Uterus (tissue), 4 donors: ENCODE results near the gene METAP1D. TPM values are rescaled to one million over a fixed set of nuclear protein-coding genes. Genes with fewer than 3 reads are reported as not detected.

Source experiments
- DNase-seq, 2 donors: peaks; one replicate each; pipeline ENCODE4 v3.0.0-alpha.2; 2019 to 2020
- H3K27ac ChIP-seq, 2 donors: fragments of 200-600 bp; sonication (generic); 1 replicate in 1 of 2; 2 replicates in 1 of 2; pipeline ENCODE4 v1.5.1; 2016 to 2018
- H3K27me3 ChIP-seq, 2 donors: fragments of 200-600 bp; sonication (generic); one replicate each; pipeline ENCODE4 v1.5.1; 2018 to 2019; ENCODE audit warnings: control low read depth in 1 of 2
- H3K36me3 ChIP-seq, 2 donors: fragments of 200-600 bp; sonication (generic); one replicate each; pipeline ENCODE4 v1.5.1; 2019; ENCODE audit warnings: control low read depth in 1 of 2
- H3K4me1 ChIP-seq, 2 donors: fragments of 200-600 bp; sonication (generic); one replicate each; pipeline ENCODE4 v1.5.1; 2018 to 2019; ENCODE audit warnings: control low read depth in 1 of 2
- H3K4me3 ChIP-seq, 2 donors: fragments of 200-600 bp; sonication (generic); 1 replicate in 1 of 2; 2 replicates in 1 of 2; pipeline ENCODE4 v1.5.1; 2018 to 2019; ENCODE audit warnings: mild to moderate bottlenecking in 1 of 2
- H3K9me3 ChIP-seq, 2 donors: fragments of 200-600 bp; sonication (generic); one replicate each; pipeline ENCODE4 v1.5.1; 2019; ENCODE audit warnings: control low read depth in 1 of 2
- POLR2A ChIP-seq, 2 donors: fragments of 450-650 bp; IDR thresholded peaks; one replicate each; pipeline ENCODE4 v1.6.1; 2016; ENCODE audit warnings: antibody characterized with exemption in 2 of 2, mild to moderate bottlenecking in 1 of 2, moderate library complexity in 1 of 2
- intact Hi-C: fragments of 100-400 bp; cut with DNase I; formaldehyde crosslinking; loops from one replicate; pipeline ENCODE4 v1.15.1; 2023; ENCODE audit warnings: low total_unique reads
- total RNA-seq, 4 donors: library from RNA; depleted of rRNA in 3 of 4; stranded (reverse); fragments of >200 nt in 3 of 4; gene quantifications; one replicate each; pipeline versions ENCODE4 v1.1.0 to v1.2.4, GENCODE V29; 2014 to 2023
- TF ChIP-seq, protein P1 (sequence below), 4 experiments: fragments of 200-600 bp in 2 of 4; fragments of 450-650 bp in 2 of 4; sonication (generic) in 2 of 4; IDR thresholded peaks; one replicate each; pipeline ENCODE4 v1.5.1; 2016 to 2019; ENCODE audit warnings: antibody characterized with exemption in 4 of 4, mild to moderate bottlenecking in 2 of 4, moderate library complexity in 1 of 4
- donor health status: DM: yes; HTN: yes; CAD: no.

Gene METAP1D
- total RNA-seq, 4 donors from 2014 or later = 7.9 to 38.2 (median 15.8) TPM

DNA sequence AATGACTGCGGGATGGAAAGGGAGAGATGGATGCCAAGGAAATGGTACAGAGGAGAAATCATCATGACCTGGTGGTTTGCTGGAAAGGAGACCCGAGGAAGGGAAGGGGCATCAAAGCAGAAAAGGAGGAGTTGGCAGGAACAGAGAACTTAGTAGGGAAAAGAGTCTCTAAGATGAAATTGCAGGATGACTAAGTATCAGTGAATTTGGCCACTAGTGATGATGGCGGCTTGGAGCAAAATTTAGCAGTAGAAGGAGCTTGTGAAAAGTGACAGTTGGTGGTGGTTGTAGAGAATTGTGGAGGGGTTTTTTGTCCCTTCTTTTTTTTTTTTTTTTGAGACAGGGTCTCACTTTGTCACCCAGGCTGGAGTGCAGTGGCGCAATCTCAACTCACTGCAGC, 10.1 kb downstream of the METAP1D start:
- intact Hi-C loops = no loop called here
- H3K4me1 ChIP-seq = no peaks in the 10 kb centered on the region
- H3K27ac ChIP-seq = no peak overlapping the region
- H3K36me3 ChIP-seq = no peaks in the 10 kb centered on the region
- no peak for TF ChIP-seq POLR2A (IDR thresholded peaks at IDR 0.05)
- no peak for DNase-seq
- no peaks in the 10 kb centered on the region for H3K9me3 ChIP-seq
- H3K4me3 ChIP-seq = no peak overlapping the region
- no peaks in the 10 kb centered on the region for H3K27me3 ChIP-seq

DNA sequence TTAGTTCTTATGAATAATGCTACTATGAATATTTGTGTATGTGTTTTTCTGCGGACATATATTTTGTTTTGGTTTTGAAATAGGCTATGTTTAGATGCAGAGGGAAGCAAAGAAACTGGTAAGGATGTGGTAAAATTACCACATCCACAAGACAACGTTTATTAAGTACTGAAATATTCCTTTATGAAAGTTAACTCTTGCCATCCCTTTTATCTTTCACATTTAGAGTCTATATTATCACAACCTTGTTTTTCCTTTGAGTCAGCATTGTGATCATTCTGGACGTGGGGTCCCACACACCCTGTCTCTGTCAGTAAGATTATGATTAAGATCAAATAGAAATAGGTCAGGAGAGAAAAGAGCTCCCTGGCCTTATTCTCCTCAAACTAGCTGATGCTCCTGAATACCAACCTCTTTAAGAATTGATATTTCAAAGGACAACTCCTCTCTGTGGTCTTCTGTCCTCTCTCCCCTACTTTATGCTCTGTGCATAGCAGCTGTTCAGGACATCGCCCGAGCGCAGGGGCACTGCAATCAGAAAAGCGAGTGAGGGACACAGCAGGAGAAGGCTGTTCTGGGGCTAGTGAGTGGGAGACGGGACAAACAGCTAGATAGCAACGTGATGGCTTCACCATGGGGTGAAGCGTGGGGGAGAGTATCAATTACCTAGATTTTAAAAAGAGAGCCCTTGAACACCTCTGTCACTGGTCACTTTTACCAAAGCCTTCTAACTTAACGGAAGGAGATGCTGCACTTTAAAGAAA, 12.2 kb downstream of the METAP1D start:
- Histone ChIP-seq H3K27me3 (no peaks in the 10 kb centered on the region), H3K4me3 (no peak overlapping the region), H3K27ac (no peak overlapping the region), H3K4me1 (no peaks in the 10 kb centered on the region), H3K36me3 (no peaks in the 10 kb centered on the region), H3K9me3 (no peaks in the 10 kb centered on the region)
- TF ChIP-seq POLR2A (IDR thresholded peaks at IDR 0.05) = no peak
- TF ChIP-seq, protein P1, sequence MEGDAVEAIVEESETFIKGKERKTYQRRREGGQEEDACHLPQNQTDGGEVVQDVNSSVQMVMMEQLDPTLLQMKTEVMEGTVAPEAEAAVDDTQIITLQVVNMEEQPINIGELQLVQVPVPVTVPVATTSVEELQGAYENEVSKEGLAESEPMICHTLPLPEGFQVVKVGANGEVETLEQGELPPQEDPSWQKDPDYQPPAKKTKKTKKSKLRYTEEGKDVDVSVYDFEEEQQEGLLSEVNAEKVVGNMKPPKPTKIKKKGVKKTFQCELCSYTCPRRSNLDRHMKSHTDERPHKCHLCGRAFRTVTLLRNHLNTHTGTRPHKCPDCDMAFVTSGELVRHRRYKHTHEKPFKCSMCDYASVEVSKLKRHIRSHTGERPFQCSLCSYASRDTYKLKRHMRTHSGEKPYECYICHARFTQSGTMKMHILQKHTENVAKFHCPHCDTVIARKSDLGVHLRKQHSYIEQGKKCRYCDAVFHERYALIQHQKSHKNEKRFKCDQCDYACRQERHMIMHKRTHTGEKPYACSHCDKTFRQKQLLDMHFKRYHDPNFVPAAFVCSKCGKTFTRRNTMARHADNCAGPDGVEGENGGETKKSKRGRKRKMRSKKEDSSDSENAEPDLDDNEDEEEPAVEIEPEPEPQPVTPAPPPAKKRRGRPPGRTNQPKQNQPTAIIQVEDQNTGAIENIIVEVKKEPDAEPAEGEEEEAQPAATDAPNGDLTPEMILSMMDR (IDR thresholded peaks at IDR 0.05) = no peak
- intact Hi-C loops = no loop called here
- DNase-seq = no peak

DNA sequence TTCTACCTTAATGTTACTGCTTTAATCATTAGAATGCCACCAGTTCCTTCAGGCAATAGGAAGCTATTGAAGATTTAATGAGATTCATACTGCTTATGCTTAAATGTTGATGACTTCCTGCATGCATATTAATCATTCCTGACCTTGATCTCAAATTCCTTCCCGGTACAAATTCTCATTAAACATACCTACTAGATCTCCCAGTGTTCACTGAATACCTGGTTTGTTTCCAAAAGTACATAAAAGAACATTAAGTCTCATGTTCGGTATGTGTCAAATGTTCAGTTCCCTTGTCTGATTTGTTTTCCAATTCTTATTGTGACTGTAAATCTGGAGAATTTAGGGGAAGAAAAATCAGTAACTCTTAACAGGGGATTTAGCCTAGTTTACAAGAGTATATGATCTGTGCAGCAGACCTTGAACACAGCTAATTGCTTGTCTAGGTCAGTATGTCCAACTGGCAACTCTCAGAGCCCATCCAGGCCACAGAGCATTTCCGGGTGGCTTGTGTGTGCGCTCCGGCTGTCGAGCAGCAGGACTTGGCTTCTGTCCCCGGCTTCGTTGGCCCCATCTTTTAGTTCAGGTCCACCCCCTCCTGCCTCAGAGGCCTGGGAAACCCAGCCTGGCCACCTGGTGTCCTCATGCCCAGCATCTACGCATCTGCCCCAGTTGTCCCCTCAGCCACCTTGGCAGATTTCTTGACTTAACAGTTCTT, 13.1 kb downstream of the METAP1D start:
- no peak for DNase-seq
- Histone ChIP-seq H3K4me1 (no peaks in the 10 kb centered on the region), H3K27ac (no peak overlapping the region), H3K27me3 (no peaks in the 10 kb centered on the region), H3K36me3 (no peaks in the 10 kb centered on the region), H3K4me3 (no peak overlapping the region), H3K9me3 (no peaks in the 10 kb centered on the region)
- no peak for TF ChIP-seq POLR2A (IDR thresholded peaks at IDR 0.05)
- TF ChIP-seq, protein P1 (IDR thresholded peaks at IDR 0.05) = no peak
- intact Hi-C loops = no loop called here

DNA sequence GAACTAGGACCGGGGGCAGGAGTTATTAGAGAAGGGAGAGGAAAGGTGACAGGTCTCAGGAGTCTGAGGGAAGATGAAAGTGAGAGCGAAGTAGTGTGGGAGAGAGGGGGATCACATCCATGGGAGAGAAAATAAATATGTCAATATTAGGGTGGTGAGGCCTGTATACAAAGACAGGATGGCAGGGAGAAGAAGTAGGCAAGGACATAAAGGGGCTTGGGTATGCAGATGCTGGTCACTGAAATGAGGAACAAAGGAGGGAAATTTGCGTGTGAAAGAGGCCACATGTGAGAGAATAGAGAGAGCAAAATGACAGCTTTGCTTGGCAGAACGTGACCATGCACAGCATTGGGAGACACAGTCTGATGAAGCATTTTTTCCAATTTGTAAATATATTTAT, 13.6 kb downstream of the METAP1D start:
- no peak overlapping the region for H3K4me3 ChIP-seq
- intact Hi-C loops = no loop called here

DNA sequence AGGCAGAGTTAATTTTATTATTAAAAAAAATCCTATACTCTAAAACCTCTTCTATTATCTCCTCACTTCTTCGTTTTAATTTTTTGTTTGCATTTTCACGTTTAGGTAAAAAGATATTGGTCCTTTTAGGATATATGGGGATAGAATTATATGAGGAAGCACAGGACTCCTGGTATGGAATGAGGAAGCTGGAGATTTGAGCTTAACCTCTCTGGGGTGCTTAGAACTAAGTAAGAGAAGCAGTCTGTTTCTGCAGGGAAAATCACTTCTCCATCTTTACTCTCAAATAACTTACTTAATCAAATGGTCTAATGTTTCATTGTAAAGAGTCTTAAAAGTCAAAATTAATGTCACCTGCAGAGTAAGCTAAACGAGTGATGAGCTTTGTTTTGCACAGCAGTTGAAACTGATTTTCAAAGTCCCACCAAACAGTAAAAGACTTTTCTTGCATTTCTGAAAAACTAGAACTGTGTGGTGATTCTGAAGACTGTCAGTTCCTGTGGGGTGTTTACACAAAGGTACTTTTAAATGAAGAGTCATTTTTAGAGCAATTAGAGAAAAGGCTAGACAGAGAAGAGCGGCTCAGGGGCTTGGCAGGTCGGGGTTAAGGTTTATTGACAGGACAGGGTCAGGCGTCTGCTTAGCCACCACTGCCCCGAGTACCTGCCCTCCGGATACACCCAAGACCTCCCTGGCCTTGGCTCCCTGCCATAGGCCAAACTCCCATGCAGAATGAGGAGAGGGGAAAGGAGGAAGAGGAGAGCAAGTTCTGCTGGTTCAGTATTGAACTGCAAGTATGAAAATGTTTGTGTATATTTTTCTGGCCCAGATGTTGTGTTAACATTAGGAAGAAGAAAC, 21.6 kb downstream of the METAP1D start:
- Histone ChIP-seq H3K27me3 (no peaks in the 10 kb centered on the region), H3K4me1 (no peaks in the 10 kb centered on the region), H3K36me3 (no peaks in the 10 kb centered on the region), H3K4me3 (no peak overlapping the region), H3K27ac (no peak overlapping the region), H3K9me3 (no peaks in the 10 kb centered on the region)
- no peak for DNase-seq
- intact Hi-C loops = no loop called here
- TF ChIP-seq POLR2A (IDR thresholded peaks at IDR 0.05) = no peak
- TF ChIP-seq, protein P1 (IDR thresholded peaks at IDR 0.05) = no peak

More for the DNA sequence above, 13.6 kb downstream of the METAP1D start:
- no peak for TF ChIP-seq POLR2A (IDR thresholded peaks at IDR 0.05)
- TF ChIP-seq, protein P1 (IDR thresholded peaks at IDR 0.05) = no peak
- Histone ChIP-seq H3K4me1 (no peaks in the 10 kb centered on the region), H3K36me3 (no peaks in the 10 kb centered on the region), H3K27me3 (no peaks in the 10 kb centered on the region), H3K27ac (no peak overlapping the region), H3K9me3 (no peaks in the 10 kb centered on the region)
- DNase-seq = no peak
